Neural cell (in vitro differentiated cells): ENCODE measurements around the gene MAGI1. TPM values are rescaled to one million over a fixed set of nuclear protein-coding genes. Genes with fewer than 3 reads are reported as not detected.

Source experiments
- H2AFZ ChIP-seq: fragments of 200-600, 300-800 bp; sonication (generic), shearing (Covaris generic); 2 replicates; pipeline ENCODE4 v1.6.0; 2014; ENCODE audit warnings: low read depth, mild to moderate bottlenecking, antibody characterized with exemption, low read length, moderate library complexity
- H3F3A ChIP-seq: fragments of 200-600 bp; shearing (Covaris generic); 2 replicates; pipeline ENCODE4 v1.6.1; 2016; ENCODE audit warnings: mild to moderate bottlenecking, moderate library complexity, mixed read lengths, antibody characterized with exemption, low read length; ENCODE audit not compliant: insufficient read depth, poor library complexity, severe bottlenecking
- H3K27ac ChIP-seq: fragments of 200-600, 300-800 bp; sonication (generic), shearing (Covaris generic); 2 replicates; pipeline ENCODE4 v1.5.1; 2014; ENCODE audit warnings: mild to moderate bottlenecking, low read length, moderate library complexity
- H3K27me3 ChIP-seq: fragments of 300-800, 200-600 bp; sonication (generic), shearing (Covaris generic); 2 replicates; pipeline ENCODE4 v1.6.0; 2014; ENCODE audit warnings: mild to moderate bottlenecking, low read depth, low read length, moderate library complexity; ENCODE audit not compliant: insufficient read depth
- H3K36me3 ChIP-seq: fragments of 300-800, 200-600 bp; sonication (generic), shearing (Covaris generic); 2 replicates; pipeline ENCODE4 v1.5.1; 2014; ENCODE audit warnings: mild to moderate bottlenecking, antibody characterized with exemption, low read length, moderate library complexity; ENCODE audit not compliant: insufficient read depth
- H3K4me2 ChIP-seq: fragments of 300-800, 200-600 bp; sonication (generic), shearing (Covaris generic); 2 replicates; pipeline ENCODE4 v1.6.0; 2014; ENCODE audit warnings: mild to moderate bottlenecking, low read length
- H3K4me3 ChIP-seq: fragments of 300-800, 200-600 bp; sonication (generic), shearing (Covaris generic); 2 replicates; pipeline ENCODE4 v1.5.1; 2014; ENCODE audit warnings: mild to moderate bottlenecking, low read length, moderate library complexity
- H3K79me2 ChIP-seq: fragments of 200-600 bp; shearing (Covaris generic); replicated peaks from 2 replicates; pipeline ENCODE4 v1.6.0; 2014; ENCODE audit warnings: mild to moderate bottlenecking, low read length, moderate library complexity; ENCODE audit not compliant: insufficient read depth
- H3K9ac ChIP-seq: fragments of 300-800, 200-600 bp; sonication (generic), shearing (Covaris generic); 2 replicates; pipeline ENCODE4 v1.6.1; 2016; ENCODE audit warnings: mild to moderate bottlenecking, low read length, mixed read lengths
- H3K9me2 ChIP-seq: fragments of 200-600 bp; shearing (Covaris generic); 2 replicates; pipeline ENCODE4 v1.6.1; 2016; ENCODE audit warnings: mild to moderate bottlenecking, low read length, mixed read lengths; ENCODE audit not compliant: insufficient read depth
- H3K9me3 ChIP-seq: fragments of 200-600, 300-800 bp; sonication (generic), shearing (Covaris generic); 2 replicates; pipeline ENCODE4 v1.6.1; 2016; ENCODE audit warnings: mild to moderate bottlenecking, mixed run types, low read length, moderate library complexity, mixed read lengths
- H4K20me1 ChIP-seq: fragments of 200-600 bp; shearing (Covaris generic); 2 replicates; pipeline ENCODE4 v1.6.1; 2016; ENCODE audit warnings: mild to moderate bottlenecking, mixed run types; ENCODE audit not compliant: insufficient read depth
- EP300 ChIP-seq: fragments of 450-650 bp; conservative IDR thresholded peaks from 2 replicates; pipeline ENCODE4 v1.6.1; 2014; ENCODE audit warnings: antibody characterized with exemption, mild to moderate bottlenecking, moderate library complexity; ENCODE audit not compliant: poor library complexity, severe bottlenecking
- EZH2 ChIP-seq: fragments of 200-600, 300-800 bp; shearing (Covaris generic), sonication (generic); IDR thresholded peaks from 2 replicates; pipeline ENCODE4 v1.6.1; 2014; ENCODE audit warnings: antibody characterized with exemption, low read length, borderline replicate concordance, mild to moderate bottlenecking; ENCODE audit not compliant: insufficient read depth, poor library complexity, severe bottlenecking
- MXI1 ChIP-seq: fragments of 450-650 bp; conservative IDR thresholded peaks from 2 replicates; pipeline ENCODE4 v1.6.1; 2014; ENCODE audit warnings: antibody characterized with exemption, mild to moderate bottlenecking; ENCODE audit not compliant: poor library complexity, severe bottlenecking
- POLR2AphosphoS5 ChIP-seq: IDR thresholded peaks from 2 replicates; pipeline ENCODE4 v1.6.1; 2012
- RAD21 ChIP-seq: fragments of 450-650 bp; conservative IDR thresholded peaks from 2 replicates; pipeline ENCODE4 v1.6.1; 2014; ENCODE audit warnings: antibody characterized with exemption, mild to moderate bottlenecking, moderate library complexity
- SMC3 ChIP-seq: fragments of 450-650 bp; conservative IDR thresholded peaks from 2 replicates; pipeline ENCODE4 v1.6.1; 2014; ENCODE audit warnings: antibody characterized with exemption, mild to moderate bottlenecking, moderate library complexity; ENCODE audit not compliant: poor library complexity
- TAF1 ChIP-seq: IDR thresholded peaks from 2 replicates; pipeline ENCODE4 v1.6.1; 2012; ENCODE audit warnings: low read depth
- polyA plus RNA-seq: library from polyadenylated mRNA; depleted of rRNA; stranded (reverse); fragments of >200 nt; gene quantifications from 2 replicates; pipeline ENCODE4 v1.2.3, GENCODE V29; 2014
- TF ChIP-seq, protein P1 (sequence below): IDR thresholded peaks from 2 replicates; pipeline ENCODE4 v1.6.1; 2012; ENCODE audit warnings: borderline replicate concordance
- TF ChIP-seq, protein P2 (sequence below): fragments of 450-650 bp; IDR thresholded peaks from 2 replicates; pipeline ENCODE4 v1.5.1; 2014; ENCODE audit warnings: antibody characterized with exemption, mild to moderate bottlenecking, moderate library complexity; ENCODE audit not compliant: poor library complexity, severe bottlenecking

The MAGI1 gene
- polyA plus RNA-seq, 1 donor from 2014 or later = 44.7 TPM

DNA sequence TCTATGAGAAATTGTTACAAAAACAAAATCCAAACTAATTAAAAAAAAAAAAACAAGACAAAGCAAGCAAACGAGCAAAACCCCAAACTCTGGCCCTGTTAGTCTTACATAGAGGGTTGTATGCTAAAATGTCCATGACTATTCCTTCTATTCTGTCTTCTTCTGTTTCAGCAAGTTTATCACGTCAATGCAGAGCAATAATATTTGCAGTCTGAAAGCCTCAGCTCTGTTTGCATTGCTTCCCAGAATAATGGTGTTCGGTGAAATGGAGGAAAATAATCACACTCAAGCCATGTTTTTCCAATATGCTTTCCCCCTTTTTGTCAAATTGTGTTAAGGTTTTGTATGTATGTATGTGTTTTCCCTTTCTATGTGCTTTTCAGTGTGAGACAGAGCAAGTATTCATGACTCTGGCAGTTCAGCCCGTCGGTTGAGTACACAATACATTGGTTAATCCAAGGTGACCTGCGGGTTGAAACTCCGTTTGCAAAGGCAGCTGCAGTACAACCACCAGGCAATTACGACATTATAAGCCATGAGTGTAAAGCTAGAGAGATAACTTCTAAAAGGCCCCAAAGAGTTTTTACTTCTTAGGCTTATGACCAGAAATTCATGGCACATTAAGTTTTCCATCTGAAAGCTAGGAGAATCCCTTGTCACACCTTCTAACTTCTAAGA is 34.9 kb upstream of the MAGI1 start:
- Histone ChIP-seq H3K9me2 (no peaks in the 10 kb centered on the region), H3K27me3 (no peaks in the 10 kb centered on the region), H3K4me2 (no peak overlapping the region), H3K79me2 (no peaks in the 10 kb centered on the region), H4K20me1 (no peaks in the 10 kb centered on the region), H3K4me3 (no peak overlapping the region), H3K36me3 (no peaks in the 10 kb centered on the region), H3K9ac (no peak overlapping the region), H2AFZ (no peak overlapping the region), H3F3A (no peaks in the 10 kb centered on the region), H3K9me3 (no peaks in the 10 kb centered on the region), H3K27ac (no peak overlapping the region)
- TF ChIP-seq MXI1 (no peak), TAF1 (no peak), POLR2AphosphoS5 (no peak), RAD21 (no peak)
- TF ChIP-seq, protein P1, sequence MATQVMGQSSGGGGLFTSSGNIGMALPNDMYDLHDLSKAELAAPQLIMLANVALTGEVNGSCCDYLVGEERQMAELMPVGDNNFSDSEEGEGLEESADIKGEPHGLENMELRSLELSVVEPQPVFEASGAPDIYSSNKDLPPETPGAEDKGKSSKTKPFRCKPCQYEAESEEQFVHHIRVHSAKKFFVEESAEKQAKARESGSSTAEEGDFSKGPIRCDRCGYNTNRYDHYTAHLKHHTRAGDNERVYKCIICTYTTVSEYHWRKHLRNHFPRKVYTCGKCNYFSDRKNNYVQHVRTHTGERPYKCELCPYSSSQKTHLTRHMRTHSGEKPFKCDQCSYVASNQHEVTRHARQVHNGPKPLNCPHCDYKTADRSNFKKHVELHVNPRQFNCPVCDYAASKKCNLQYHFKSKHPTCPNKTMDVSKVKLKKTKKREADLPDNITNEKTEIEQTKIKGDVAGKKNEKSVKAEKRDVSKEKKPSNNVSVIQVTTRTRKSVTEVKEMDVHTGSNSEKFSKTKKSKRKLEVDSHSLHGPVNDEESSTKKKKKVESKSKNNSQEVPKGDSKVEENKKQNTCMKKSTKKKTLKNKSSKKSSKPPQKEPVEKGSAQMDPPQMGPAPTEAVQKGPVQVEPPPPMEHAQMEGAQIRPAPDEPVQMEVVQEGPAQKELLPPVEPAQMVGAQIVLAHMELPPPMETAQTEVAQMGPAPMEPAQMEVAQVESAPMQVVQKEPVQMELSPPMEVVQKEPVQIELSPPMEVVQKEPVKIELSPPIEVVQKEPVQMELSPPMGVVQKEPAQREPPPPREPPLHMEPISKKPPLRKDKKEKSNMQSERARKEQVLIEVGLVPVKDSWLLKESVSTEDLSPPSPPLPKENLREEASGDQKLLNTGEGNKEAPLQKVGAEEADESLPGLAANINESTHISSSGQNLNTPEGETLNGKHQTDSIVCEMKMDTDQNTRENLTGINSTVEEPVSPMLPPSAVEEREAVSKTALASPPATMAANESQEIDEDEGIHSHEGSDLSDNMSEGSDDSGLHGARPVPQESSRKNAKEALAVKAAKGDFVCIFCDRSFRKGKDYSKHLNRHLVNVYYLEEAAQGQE = no peak

DNA sequence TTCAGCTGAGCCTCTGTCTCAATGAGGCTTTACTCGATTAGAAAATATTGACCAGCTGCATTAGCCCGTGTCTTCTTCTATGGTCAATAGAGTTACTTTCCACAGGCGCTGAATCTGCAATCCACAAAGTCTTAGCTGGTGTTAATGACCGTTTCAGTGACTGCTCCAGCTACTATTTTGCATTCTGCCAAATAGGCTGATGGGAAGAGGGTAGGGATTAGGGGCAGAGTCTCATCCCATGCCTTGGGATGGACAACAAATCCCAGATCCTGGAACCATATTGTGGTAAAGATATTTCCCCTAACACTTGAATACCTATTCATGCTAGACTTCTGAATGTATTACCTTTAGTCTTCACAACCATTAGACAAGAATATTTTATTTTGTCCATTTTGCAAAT is 29.5 kb upstream of the MAGI1 start:
- Histone ChIP-seq H3K27ac (no peak overlapping the region), H3K79me2 (no peaks in the 10 kb centered on the region), H3K9ac (no peak overlapping the region), H4K20me1 (no peaks in the 10 kb centered on the region), H3K4me2 (no peak overlapping the region), H3K4me3 (no peak overlapping the region), H3K36me3 (no peaks in the 10 kb centered on the region), H2AFZ (no peak overlapping the region), H3F3A (no peaks in the 10 kb centered on the region), H3K9me2 (no peaks in the 10 kb centered on the region), H3K9me3 (no peaks in the 10 kb centered on the region), H3K27me3 (no peaks in the 10 kb centered on the region)
- TF ChIP-seq SMC3 = no peak

DNA sequence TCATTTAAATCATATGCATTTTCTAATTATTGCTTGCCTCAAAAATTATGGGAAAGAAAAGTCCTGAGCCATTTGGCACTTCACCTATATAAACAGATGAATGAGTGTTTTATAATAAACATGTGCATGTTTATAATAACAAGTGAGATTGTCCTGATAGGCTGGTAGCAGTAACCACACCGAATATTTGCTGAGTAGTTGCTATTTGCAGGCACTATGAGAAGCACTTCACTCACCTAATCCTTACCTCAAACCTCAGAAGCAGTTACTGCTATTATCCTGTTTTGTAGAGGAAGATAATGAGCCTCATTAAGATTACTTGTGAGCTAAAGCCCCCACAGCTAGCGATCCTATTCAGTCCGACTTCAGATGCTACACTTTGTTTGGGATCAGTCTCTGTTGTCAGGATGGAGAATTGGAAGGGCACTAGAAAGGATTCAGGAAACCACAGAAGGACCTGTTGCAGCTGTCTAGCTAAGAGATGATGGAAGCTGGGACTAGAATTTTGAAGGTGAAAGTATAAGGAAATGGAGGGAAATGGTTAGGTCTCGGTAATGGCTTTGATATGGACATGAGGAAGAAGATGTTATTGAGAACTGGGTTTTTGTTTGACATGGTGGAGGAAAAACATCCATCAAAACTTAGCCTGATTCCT is 28.4 kb upstream of the MAGI1 start:
- no peak overlapping the region for H3K9ac ChIP-seq
- H3K4me2 ChIP-seq = no peak overlapping the region
- H3K36me3 ChIP-seq = no peaks in the 10 kb centered on the region
- H2AFZ ChIP-seq = no peak overlapping the region
- no peaks in the 10 kb centered on the region for H3K9me3 ChIP-seq
- H3K9me2 ChIP-seq = no peaks in the 10 kb centered on the region
- H3K4me3 ChIP-seq = no peak overlapping the region
- H3K27me3 ChIP-seq = no peaks in the 10 kb centered on the region
- no peaks in the 10 kb centered on the region for H3F3A ChIP-seq
- TF ChIP-seq, protein P1 = no peak
- TF ChIP-seq MXI1 = no peak
- no peak for TF ChIP-seq TAF1
- no peak for TF ChIP-seq EZH2
- TF ChIP-seq POLR2AphosphoS5 = no peak
- no peak for TF ChIP-seq EP300
- TF ChIP-seq, protein P2, sequence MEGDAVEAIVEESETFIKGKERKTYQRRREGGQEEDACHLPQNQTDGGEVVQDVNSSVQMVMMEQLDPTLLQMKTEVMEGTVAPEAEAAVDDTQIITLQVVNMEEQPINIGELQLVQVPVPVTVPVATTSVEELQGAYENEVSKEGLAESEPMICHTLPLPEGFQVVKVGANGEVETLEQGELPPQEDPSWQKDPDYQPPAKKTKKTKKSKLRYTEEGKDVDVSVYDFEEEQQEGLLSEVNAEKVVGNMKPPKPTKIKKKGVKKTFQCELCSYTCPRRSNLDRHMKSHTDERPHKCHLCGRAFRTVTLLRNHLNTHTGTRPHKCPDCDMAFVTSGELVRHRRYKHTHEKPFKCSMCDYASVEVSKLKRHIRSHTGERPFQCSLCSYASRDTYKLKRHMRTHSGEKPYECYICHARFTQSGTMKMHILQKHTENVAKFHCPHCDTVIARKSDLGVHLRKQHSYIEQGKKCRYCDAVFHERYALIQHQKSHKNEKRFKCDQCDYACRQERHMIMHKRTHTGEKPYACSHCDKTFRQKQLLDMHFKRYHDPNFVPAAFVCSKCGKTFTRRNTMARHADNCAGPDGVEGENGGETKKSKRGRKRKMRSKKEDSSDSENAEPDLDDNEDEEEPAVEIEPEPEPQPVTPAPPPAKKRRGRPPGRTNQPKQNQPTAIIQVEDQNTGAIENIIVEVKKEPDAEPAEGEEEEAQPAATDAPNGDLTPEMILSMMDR = no peak
- no peak for TF ChIP-seq SMC3
- TF ChIP-seq RAD21 = no peak
- no peaks in the 10 kb centered on the region for H3K79me2 ChIP-seq
- no peaks in the 10 kb centered on the region for H4K20me1 ChIP-seq
- no peak overlapping the region for H3K27ac ChIP-seq
